Endothelial cell of umbilical vein (primary cell): Measurements from ENCODE around the gene EBPL. TPM values are rescaled to one million over a fixed set of nuclear protein-coding genes. Genes with fewer than 3 reads are reported as not detected.

Experiments used
- BruUV-seq: library from RNA; stranded (reverse); fragments of 400-500 nt; replicated peaks from 2 replicates; lab custom pipeline; 2021; lab: Mats Ljungman, UMichigan
- CTCF ChIA-PET: fragments of 300-600, 350-600 bp; sonication (Branson Sonifier 250); formaldehyde crosslinking; loops from one replicate; lab custom pipeline; 2021; ENCODE audit warnings: antibody characterized with exemption, inconsistent platforms; lab: Charles Lee
- POLR2A ChIA-PET: fragments of 300-600, 350-600 bp; sonication (Branson Sonifier 250); formaldehyde crosslinking; loops from one replicate; lab custom pipeline; 2021; ENCODE audit warnings: antibody characterized with exemption, inconsistent platforms; lab: Charles Lee
- DNase-seq: peaks from one replicate; pipeline ENCODE4 v3.0.0-alpha.2; 2011; ENCODE audit warnings: low read depth, low spot score
- FAIRE-seq: peaks from 2 replicates; lab custom pipeline; 2011; peaks lifted over from hg19 to GRCh38; lab: Jason Lieb, UNC
- H2AFZ ChIP-seq: 2 replicates; pipeline ENCODE4 v1.6.0; 2012; ENCODE audit warnings: low read depth, low read length, control low read depth, inconsistent platforms
- H3K27ac ChIP-seq: 2 replicates; pipeline ENCODE4 v1.5.1; 2011; ENCODE audit warnings: low read depth, mild to moderate bottlenecking, control low read depth, low read length, moderate library complexity; ENCODE audit not compliant: insufficient read depth
- H3K27me3 ChIP-seq, 2 experiments: 2 replicates each; pipeline versions ENCODE4 v1.6.0 to v1.6.1; 2011; ENCODE audit warnings: low read length in 2 of 2, mixed read lengths in 1 of 2; ENCODE audit not compliant: control insufficient read depth in 2 of 2, insufficient read depth in 2 of 2
- H3K36me3 ChIP-seq, 2 experiments: 2 replicates in 1 of 2; 3 replicates in 1 of 2; pipeline ENCODE4 v1.5.1; 2011; ENCODE audit warnings: low read length in 2 of 2, mild to moderate bottlenecking in 1 of 2, moderate library complexity in 1 of 2; ENCODE audit not compliant: control insufficient read depth in 2 of 2, insufficient read depth in 2 of 2; ENCODE audit errors: extremely low read depth in 1 of 2
- H3K4me1 ChIP-seq: 3 replicates; pipeline ENCODE4 v1.5.1; 2011; ENCODE audit warnings: mild to moderate bottlenecking, low read length; ENCODE audit not compliant: control insufficient read depth, insufficient read depth; ENCODE audit errors: extremely low read depth
- H3K4me2 ChIP-seq: 2 replicates; pipeline ENCODE4 v1.6.1; 2011; ENCODE audit warnings: low read length, control low read depth, mixed read lengths; ENCODE audit not compliant: insufficient read depth
- H3K4me3 ChIP-seq, 3 experiments: fragments of 200-600 bp in 1 of 3; sonication (generic), shearing (Covaris generic) in 1 of 3; replicated peaks in 1 of 3; 2 replicates each; pipeline ENCODE4 v1.5.1; 2011 to 2016; ENCODE audit warnings: control low read depth in 3 of 3, low read length in 3 of 3, mild to moderate bottlenecking in 2 of 3, inconsistent platforms in 1 of 3, low read depth in 1 of 3, moderate library complexity in 1 of 3; ENCODE audit not compliant: insufficient read depth in 1 of 3
- H3K79me2 ChIP-seq: 2 replicates; pipeline ENCODE4 v1.6.0; 2012; ENCODE audit warnings: low read length, inconsistent platforms; ENCODE audit not compliant: control insufficient read depth, insufficient read depth
- H3K9ac ChIP-seq: replicated peaks from 2 replicates; pipeline ENCODE3; 2011; ENCODE audit warnings: low read length, control low read depth; ENCODE audit not compliant: insufficient read depth; ENCODE audit errors: extremely low read depth
- H3K9me1 ChIP-seq: replicated peaks from 3 replicates; pipeline ENCODE4 v1.6.0; 2011; ENCODE audit warnings: mild to moderate bottlenecking, low read length; ENCODE audit not compliant: control insufficient read depth, insufficient read depth; ENCODE audit errors: extremely low read depth
- H3K9me3 ChIP-seq: replicated peaks from 2 replicates; pipeline ENCODE4 v1.5.1; 2012; ENCODE audit warnings: low read length, inconsistent platforms; ENCODE audit not compliant: control insufficient read depth, insufficient read depth
- H4K20me1 ChIP-seq: replicated peaks from 2 replicates; pipeline ENCODE3; 2011; ENCODE audit warnings: mild to moderate bottlenecking, low read length; ENCODE audit not compliant: control insufficient read depth, insufficient read depth; ENCODE audit errors: extremely low read depth
- CTCF ChIP-seq, 2 donors: IDR thresholded peaks; 1 replicate in 1 of 2; 2 replicates in 1 of 2; pipeline ENCODE4 v1.5.1; 2011; ENCODE audit warnings: low read length in 2 of 2, mild to moderate bottlenecking in 2 of 2, moderate library complexity in 2 of 2, control low read depth in 1 of 2, inconsistent platforms in 1 of 2, low read depth in 1 of 2; ENCODE audit not compliant: insufficient read depth in 1 of 2; ENCODE audit errors: extremely low read depth in 1 of 2
- EZH2 ChIP-seq: IDR thresholded peaks from 2 replicates; pipeline ENCODE4 v1.6.1; 2012; ENCODE audit warnings: borderline replicate concordance, low read depth, mild to moderate bottlenecking, moderate library complexity, low read length, inconsistent platforms; ENCODE audit not compliant: severe bottlenecking
- FOS ChIP-seq: IDR thresholded peaks from 2 replicates; pipeline ENCODE4 v1.6.1; 2011; ENCODE audit warnings: mild to moderate bottlenecking, low read length, moderate library complexity, borderline replicate concordance; ENCODE audit not compliant: insufficient read depth
- GATA2 ChIP-seq: IDR thresholded peaks from 2 replicates; pipeline ENCODE4 v1.7.0; 2011; ENCODE audit warnings: low read depth, mild to moderate bottlenecking, moderate library complexity, mixed read lengths, low read length; ENCODE audit not compliant: insufficient read length, insufficient read depth
- JUN ChIP-seq: IDR thresholded peaks from 2 replicates; pipeline ENCODE4 v1.6.1; 2011; ENCODE audit warnings: borderline replicate concordance, low read depth; ENCODE audit not compliant: insufficient read length, insufficient read depth
- MAX ChIP-seq: IDR thresholded peaks from 2 replicates; pipeline ENCODE4 v1.6.1; 2011; ENCODE audit not compliant: insufficient read depth, insufficient read length
- MYC ChIP-seq: IDR thresholded peaks from one replicate; pipeline ENCODE4 v1.6.1; 2011; ENCODE audit warnings: mild to moderate bottlenecking, low read depth, low read length
- POLR2A ChIP-seq: IDR thresholded peaks from 2 replicates; pipeline ENCODE4 v1.6.1; 2012; ENCODE audit warnings: low read depth, mild to moderate bottlenecking, control low read depth, low read length
- POLR2AphosphoS5 ChIP-seq: IDR thresholded peaks from 2 replicates; pipeline ENCODE4 v1.6.1; 2012; ENCODE audit warnings: low read depth, mild to moderate bottlenecking, control low read depth, low read length, moderate library complexity; ENCODE audit not compliant: insufficient read depth
- dilution Hi-C: fragments of 300-500 bp; cut with MboI; formaldehyde crosslinking; loops from one replicate; pipeline ENCODE4 v1.15.0; 2019; ENCODE audit warnings: low sequenced_read_pairs; ENCODE audit not compliant: extremely low pct_ligation_motif_present
- intact Hi-C: fragments of 100-400 bp; cut with micrococcal nuclease; formaldehyde crosslinking; loops from one replicate; pipeline ENCODE4 v1.10.0; 2022
- polyA plus RNA-seq, 4 experiments: library from polyadenylated mRNA; depleted of rRNA in 3 of 4; stranded (reverse) in 3 of 4; unstranded in 1 of 4; fragments of >200 nt; gene quantifications; 2 replicates each; pipeline versions ENCODE4 v1.2.1 to v1.2.3, GENCODE V29; 2011 to 2012; ENCODE audit warnings: missing spikeins in 1 of 4
- total RNA-seq: library from RNA; stranded (reverse); gene quantifications from 2 replicates; pipeline ENCODE4 v1.2.3, GENCODE V29; 2021

EBPL gene
- total and polyA plus RNA-seq, 2 donors (not counting 3 experiments of a cell fraction or from before 2014, with no cell fraction given): 75.5 to 159 TPM

GRCh38 chr13:49667773-49668172 is 23.5 kb downstream of the EBPL start:
- Histone ChIP-seq H3K27ac (no peak overlapping the region), H3K4me3 (no peak overlapping the region), H3K27me3 (no peaks in the 10 kb centered on the region), H3K9me1 (no peaks in the 10 kb centered on the region), H3K36me3 (peaks cover 0 to 12% of the 10 kb centered on the region in 2 experiments), H3K9me3 (no peaks in the 10 kb centered on the region), H3K79me2 (peaks cover 10% of the 10 kb centered on the region), H3K4me2 (no peak overlapping the region), H3K4me1 (peaks cover 11% of the 10 kb centered on the region), H4K20me1 (no peaks in the 10 kb centered on the region), H3K9ac (no peak overlapping the region), H2AFZ (no peak overlapping the region)
- dilution Hi-C loops (no loop called here), intact Hi-C loops (loop anchor here (2.0 to 10.0 kb wide), 6 partner anchors 125 to 1405 kb away; partner anchors contain the start of genes KPNA3 and SPRYD7)
- no peak for FAIRE-seq
- DNase-seq: no peak
- ChIA-PET POLR2A (no interaction called here), CTCF (interaction anchor here (1.0 to 1.4 kb wide), 2 partner anchors 24 to 180 kb away, joined by 3 to 4 read pairs; partner anchors contain the start of gene EBPL)
- TF ChIP-seq POLR2AphosphoS5 (no peak), GATA2 (no peak), JUN (no peak), MAX (no peak), POLR2A (no peak), CTCF (IDR thresholded peaks at IDR 0.05; ENCODE audit: extremely low read depth in 1 of 2, insufficient read depth in 1 of 2, low read depth in 1 of 2, low read length in 2 of 2) (no peak), MYC (no peak), EZH2 (no peak), FOS (no peak)
- BruUV-seq: no TSS peak
